Mesangial cell (primary cell): ENCODE results near the gene DALRD3. TPM values are rescaled to one million over a fixed set of nuclear protein-coding genes. Genes with fewer than 3 reads are reported as not detected.

Source experiments
- total RNA-seq: library from RNA; depleted of rRNA; stranded (reverse); fragments of >200 nt; gene quantifications from 2 replicates; pipeline ENCODE4 v1.2.3, GENCODE V29; 2015

Gene DALRD3, protein sequence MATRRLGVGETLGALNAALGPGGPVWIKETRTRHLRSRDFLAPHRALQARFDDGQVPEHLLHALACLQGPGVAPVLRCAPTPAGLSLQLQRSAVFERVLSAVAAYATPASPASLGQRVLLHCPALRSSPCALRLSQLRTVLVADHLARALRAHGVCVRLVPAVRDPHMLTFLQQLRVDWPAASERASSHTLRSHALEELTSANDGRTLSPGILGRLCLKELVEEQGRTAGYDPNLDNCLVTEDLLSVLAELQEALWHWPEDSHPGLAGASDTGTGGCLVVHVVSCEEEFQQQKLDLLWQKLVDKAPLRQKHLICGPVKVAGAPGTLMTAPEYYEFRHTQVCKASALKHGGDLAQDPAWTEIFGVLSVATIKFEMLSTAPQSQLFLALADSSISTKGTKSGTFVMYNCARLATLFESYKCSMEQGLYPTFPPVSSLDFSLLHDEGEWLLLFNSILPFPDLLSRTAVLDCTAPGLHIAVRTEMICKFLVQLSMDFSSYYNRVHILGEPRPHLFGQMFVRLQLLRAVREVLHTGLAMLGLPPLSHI
- total RNA-seq = 57.8 and 89.2 TPM in 2 replicates

DNA sequence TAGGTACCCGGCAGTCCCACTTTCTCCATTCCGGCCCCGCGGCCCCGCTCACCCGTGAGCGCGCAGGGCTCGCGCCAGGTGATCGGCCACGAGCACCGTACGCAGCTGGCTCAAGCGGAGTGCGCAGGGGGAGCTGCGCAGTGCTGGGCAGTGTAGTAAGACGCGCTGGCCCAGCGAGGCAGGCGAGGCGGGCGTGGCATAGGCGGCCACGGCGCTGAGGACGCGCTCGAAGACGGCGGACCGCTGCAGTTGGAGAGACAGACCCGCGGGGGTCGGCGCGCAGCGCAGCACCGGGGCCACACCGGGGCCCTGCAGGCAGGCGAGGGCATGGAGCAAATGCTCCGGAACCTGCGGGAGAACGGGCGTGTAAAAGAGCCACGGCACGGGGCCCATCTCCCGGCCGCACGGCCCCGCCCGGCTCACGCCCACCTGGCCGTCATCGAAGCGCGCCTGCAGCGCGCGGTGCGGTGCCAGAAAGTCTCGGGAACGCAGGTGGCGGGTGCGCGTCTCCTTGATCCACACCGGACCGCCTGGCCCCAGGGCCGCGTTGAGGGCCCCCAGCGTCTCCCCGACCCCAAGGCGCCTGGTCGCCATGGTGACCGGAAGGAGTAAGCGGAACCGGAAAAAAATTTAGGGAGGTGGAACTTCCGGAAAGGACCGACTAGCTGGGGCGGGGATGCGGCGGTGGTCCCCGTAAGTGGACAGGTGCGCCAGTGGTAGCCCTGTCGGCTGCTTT, at the start of gene DALRD3:
Gene DALRD3, minus strand, starts transcription at position 610 of the 736 bp plus-strand sequence. Its CDS starts 16 bp downstream, at position 594.

DNA sequence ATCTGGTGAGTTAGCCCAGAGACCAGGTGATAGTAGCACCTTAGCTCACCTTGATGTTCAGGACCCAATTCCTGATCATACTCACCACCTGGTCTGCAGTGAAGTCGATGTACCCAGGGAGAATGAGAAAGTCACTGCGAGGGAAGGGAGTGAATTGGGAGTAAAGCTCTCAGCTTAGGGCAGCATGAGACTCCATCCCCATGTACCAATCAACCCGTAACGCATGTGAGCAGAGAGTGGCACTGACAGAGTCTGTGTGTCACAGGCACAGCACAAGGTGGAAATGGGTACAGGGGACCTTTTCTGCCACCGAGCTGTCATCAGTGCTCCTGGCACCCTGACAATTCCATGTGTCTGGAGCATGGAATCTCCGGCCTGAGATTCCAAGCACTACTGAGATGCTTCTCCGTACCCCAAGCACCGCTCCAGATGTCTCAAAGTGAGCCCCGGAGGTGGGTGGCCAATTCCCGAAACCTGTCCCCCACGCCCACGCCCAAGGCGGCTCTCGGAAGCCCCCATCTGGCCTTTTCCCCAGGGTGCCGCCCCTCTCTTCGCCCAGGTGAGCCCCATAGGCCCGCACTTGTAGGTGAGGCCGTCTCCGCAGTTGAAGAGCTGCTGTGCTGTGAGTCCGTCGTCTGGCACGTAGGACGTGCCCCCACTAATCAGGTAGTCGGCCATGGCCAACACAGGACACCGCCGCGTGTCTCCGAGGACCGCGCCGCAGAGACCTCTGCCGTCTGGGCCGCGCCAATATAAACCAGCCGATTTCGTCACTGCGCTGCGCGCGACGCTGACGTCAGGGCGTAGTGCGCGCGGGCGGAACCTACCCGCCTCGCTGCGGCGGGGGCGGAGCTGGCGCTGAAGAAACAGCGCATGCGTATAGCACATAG, 10.5 kb upstream of the DALRD3 start, which contains the start of gene IMPDH2:
Gene IMPDH2, minus strand, starts transcription at position 726 of the 890 bp plus-strand sequence. Its CDS starts 48 bp downstream, at position 678.

DNA sequence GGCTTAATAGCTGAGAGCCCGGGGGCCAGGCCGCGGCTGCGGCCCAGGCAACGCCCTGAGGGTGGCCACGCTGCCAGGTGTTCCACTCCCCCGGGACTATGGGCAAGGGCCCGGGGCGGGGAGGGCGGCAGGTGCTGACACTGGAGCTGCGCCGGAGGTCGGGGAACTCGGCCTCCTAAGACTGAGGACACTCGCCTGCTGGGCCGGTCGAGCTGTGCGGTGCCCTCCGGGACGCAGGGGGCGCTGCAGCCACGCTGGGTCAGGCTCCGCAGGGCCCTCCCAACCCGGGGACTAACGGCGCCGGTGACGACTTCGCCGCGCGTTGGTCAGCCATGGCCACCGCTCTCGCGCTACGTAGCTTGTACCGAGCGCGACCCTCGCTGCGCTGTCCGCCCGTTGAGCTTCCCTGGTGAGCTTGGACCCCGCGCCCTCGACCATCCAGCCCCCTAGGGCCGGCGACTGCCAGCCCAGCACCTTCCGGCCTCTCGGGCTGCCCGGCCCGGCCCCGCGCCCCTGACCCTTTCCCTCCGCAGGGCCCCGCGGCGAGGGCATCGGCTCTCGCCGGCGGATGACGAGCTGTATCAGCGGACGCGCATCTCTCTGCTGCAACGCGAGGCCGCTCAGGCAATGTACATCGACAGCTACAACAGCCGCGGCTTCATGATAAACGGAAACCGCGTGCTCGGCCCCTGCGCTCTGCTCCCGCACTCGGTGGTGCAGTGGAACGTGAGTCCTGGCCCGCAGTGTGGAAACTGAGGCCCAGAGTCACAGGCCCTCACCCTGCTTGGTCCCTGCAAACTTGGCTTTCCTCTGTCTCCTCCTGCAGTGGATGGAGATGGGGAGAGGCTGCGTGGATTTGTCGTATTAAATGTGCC, 3.7 kb upstream of the DALRD3 start, which contains the start of gene NDUFAF3:
Gene NDUFAF3, plus strand, starts transcription at position 309 of the 875 bp plus-strand sequence. Its CDS starts 24 bp downstream, at position 333.

DNA sequence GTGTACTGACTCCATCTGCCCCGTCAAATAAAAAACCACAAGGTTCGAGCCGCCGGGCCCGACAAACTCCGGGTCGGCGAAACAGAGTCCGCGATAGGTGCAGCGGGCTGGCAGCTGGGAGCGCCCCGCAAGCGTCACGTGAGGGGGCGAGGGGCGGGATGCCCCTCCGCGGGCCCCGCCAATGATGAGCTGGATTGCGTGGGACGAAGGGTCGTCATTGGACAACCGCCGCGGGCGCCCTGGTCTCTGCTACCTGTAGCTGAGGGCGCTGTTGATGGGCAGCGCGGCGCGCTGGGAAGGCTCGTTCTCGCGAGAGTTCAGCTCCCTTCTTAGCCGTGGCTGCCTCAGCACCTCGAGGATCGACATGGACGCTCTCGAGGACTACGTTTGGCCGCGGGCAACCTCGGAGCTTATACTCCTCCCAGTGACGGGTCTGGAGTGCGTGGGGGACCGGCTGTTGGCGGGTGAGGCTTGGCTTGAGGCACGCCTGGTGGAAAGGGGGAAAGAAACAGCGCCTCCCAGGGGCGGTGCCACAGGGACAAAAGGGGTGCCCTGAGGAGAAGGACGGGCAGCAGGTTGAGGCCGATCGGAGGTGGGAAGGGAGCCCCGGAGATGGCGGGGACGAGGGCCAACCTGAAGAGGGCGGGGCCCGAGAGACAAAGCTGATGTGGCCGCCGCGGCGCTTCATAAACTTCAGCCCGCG, 11.2 kb downstream of the DALRD3 start, which contains the start of gene WDR6:
Gene WDR6, plus strand, starts transcription at position 324 of the 703 bp plus-strand sequence. Its CDS starts 41 bp downstream, at position 365.

DNA sequence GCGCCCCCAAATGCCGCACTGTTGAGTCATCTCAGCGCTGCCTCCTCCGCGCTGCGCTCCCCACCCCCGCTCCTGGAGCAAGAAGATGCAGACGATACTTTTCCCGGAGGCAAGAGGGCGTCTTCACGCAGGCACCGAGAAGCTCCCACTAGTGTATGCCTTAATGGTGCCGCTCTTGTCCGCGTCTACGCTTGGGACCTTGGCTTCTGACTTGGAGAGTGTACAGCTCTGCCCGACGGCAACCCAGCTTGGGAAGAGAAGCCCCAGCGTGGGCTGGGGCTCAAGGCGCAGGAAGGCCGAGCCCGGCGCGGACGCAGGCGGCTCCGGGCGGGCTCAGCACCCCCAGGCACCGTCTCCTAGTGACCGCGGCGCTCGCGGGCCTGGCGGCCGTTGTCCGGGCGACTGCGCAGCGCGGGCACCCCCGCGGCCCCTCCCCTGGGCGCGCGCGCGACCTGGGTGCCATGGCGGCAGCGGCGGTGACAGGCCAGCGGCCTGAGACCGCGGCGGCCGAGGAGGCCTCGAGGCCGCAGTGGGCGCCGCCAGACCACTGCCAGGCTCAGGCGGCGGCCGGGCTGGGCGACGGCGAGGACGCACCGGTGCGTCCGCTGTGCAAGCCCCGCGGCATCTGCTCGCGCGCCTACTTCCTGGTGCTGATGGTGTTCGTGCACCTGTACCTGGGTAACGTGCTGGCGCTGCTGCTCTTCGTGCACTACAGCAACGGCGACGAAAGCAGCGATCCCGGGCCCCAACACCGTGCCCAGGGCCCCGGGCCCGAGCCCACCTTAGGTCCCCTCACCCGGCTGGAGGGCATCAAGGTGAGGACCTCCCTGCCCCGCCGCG, 28.4 kb downstream of the DALRD3 start, which contains the start of gene P4HTM:
Gene P4HTM, plus strand, starts transcription at position 446 of the 840 bp plus-strand sequence. Its CDS starts 16 bp downstream, at position 462.

Other genes starting within 250 kb of the DALRD3 start
- gene PRKAR2A, start 170.7 kb downstream of the DALRD3 start, total RNA-seq = 21.8 and 27.9 TPM in 2 replicates
- 8.6 and 13.1 TPM in 2 replicates for gene SLC25A20, start 119.7 kb downstream of the DALRD3 start, total RNA-seq
- 72.1 and 85.6 TPM in 2 replicates for gene ARIH2, start 99.7 kb downstream of the DALRD3 start, total RNA-seq
- gene P4HTM, start 28.3 kb downstream of the DALRD3 start, total RNA-seq = 16.3 and 82.8 TPM in 2 replicates
- 89.0 and 128 TPM in 2 replicates for gene WDR6, start 11.2 kb downstream of the DALRD3 start, total RNA-seq
- 212 and 249 TPM in 2 replicates for gene NDUFAF3, start 3.5 kb upstream of the DALRD3 start, total RNA-seq
- gene IMPDH2, start 10.8 kb upstream of the DALRD3 start, total RNA-seq = 182 and 193 TPM in 2 replicates
- gene QRICH1, start 75.5 kb upstream of the DALRD3 start, total RNA-seq = 70.0 and 78.2 TPM in 2 replicates
- 362 and 497 TPM in 2 replicates for gene QARS1, start 86.2 kb upstream of the DALRD3 start, total RNA-seq
- 38.1 and 55.4 TPM in 2 replicates for gene USP19, start 102.2 kb upstream of the DALRD3 start, total RNA-seq
- 209 and 412 TPM in 2 replicates for gene LAMB2, start 114.5 kb upstream of the DALRD3 start, total RNA-seq
- 32.4 and 33.2 TPM in 2 replicates for gene CCDC71, start 147.8 kb upstream of the DALRD3 start, total RNA-seq
- gene KLHDC8B, start 153.0 kb upstream of the DALRD3 start, total RNA-seq = 10.1 and 37.6 TPM in 2 replicates